A673 (cell line): ENCODE measurements around the gene EHD1.

Experiments
- EZH2 ChIP-seq: fragments of 200-600 bp; sonication (generic); IDR thresholded peaks from 2 replicates; pipeline ENCODE4 v1.6.1; 2017; ENCODE audit warnings: borderline replicate concordance, low read depth, mild to moderate bottlenecking, mixed read lengths, antibody characterized with exemption, low read length; ENCODE audit not compliant: poor library complexity, severe bottlenecking
- TF ChIP-seq, protein P1 (sequence below): fragments of 300-800, 200-600 bp; sonication (generic); conservative IDR thresholded peaks from 2 replicates; pipeline ENCODE4 v1.5.1; 2017; ENCODE audit warnings: low read depth, mild to moderate bottlenecking, antibody characterized with exemption, low read length, moderate library complexity, mixed read lengths

DNA sequence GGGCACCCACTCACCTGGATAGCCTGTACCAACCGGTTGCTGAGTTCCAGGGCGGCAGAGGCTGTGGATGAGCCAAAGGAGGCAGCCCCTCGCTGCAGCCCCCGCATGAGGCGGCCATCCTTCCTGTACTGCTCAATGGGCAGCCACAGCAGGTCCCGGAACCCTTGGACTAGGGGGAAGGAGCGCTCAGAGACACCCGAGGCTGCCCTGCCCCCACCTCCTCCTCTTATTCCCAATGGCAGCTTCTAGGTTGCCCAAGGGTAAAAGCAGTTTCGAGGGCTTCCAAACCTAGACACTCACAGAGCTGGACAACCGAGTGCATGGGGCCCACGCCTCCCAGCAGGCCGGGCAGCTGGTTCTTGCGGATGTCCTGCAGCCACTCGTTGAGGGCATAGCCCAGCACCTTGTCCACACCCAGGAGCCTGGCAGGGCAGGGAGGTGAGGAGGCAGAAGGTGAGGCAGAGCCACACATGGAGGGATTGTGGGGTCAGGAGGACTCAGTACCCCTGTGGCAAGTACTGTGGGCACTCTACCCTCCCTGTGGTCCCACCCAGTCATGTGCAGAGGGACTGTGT is 18.1 kb upstream of the EHD1 start:
- TF ChIP-seq, protein P1, sequence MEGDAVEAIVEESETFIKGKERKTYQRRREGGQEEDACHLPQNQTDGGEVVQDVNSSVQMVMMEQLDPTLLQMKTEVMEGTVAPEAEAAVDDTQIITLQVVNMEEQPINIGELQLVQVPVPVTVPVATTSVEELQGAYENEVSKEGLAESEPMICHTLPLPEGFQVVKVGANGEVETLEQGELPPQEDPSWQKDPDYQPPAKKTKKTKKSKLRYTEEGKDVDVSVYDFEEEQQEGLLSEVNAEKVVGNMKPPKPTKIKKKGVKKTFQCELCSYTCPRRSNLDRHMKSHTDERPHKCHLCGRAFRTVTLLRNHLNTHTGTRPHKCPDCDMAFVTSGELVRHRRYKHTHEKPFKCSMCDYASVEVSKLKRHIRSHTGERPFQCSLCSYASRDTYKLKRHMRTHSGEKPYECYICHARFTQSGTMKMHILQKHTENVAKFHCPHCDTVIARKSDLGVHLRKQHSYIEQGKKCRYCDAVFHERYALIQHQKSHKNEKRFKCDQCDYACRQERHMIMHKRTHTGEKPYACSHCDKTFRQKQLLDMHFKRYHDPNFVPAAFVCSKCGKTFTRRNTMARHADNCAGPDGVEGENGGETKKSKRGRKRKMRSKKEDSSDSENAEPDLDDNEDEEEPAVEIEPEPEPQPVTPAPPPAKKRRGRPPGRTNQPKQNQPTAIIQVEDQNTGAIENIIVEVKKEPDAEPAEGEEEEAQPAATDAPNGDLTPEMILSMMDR = no peak
- TF ChIP-seq EZH2 = no peak
